Measurements from ENCODE around the gene CERS4. TPM values are rescaled to one million over a fixed set of nuclear protein-coding genes. Genes with fewer than 3 reads are reported as not detected.

The CERS4 gene, protein sequence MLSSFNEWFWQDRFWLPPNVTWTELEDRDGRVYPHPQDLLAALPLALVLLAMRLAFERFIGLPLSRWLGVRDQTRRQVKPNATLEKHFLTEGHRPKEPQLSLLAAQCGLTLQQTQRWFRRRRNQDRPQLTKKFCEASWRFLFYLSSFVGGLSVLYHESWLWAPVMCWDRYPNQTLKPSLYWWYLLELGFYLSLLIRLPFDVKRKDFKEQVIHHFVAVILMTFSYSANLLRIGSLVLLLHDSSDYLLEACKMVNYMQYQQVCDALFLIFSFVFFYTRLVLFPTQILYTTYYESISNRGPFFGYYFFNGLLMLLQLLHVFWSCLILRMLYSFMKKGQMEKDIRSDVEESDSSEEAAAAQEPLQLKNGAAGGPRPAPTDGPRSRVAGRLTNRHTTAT
- total RNA-seq, result 66.0 TPM

DNA sequence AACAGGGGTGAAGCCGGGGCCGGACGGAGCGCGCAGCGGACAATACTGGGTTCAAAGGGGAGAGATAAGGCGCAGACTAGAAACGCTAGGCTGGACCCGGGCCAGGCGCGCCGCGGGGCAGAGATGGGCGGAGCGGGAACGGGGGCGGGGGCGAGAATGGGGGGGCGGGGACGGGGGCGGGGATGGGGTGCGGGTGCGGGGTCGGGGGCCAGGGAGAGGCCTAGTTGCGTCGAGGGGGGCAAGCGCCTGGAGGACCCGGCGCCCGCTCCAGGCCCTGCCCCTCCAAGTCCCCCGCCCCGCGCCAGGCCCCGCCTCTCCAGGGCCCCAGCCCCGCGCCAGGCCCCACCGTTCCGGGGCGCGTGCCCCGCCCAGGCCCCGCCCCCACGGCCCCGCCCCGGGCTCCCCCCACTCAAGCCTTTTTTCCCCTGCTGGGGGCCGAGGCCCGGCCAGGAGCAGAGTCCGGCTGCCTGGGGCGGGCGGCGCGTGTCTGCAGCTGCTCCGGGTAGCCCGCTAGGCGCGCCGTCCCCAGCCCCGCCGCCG is at the start of gene CERS4:
CERS4 (plus strand) TSS at position 449 of the 540 bp plus-strand sequence. CDS start 41,707 bp downstream, outside the sequence.

DNA sequence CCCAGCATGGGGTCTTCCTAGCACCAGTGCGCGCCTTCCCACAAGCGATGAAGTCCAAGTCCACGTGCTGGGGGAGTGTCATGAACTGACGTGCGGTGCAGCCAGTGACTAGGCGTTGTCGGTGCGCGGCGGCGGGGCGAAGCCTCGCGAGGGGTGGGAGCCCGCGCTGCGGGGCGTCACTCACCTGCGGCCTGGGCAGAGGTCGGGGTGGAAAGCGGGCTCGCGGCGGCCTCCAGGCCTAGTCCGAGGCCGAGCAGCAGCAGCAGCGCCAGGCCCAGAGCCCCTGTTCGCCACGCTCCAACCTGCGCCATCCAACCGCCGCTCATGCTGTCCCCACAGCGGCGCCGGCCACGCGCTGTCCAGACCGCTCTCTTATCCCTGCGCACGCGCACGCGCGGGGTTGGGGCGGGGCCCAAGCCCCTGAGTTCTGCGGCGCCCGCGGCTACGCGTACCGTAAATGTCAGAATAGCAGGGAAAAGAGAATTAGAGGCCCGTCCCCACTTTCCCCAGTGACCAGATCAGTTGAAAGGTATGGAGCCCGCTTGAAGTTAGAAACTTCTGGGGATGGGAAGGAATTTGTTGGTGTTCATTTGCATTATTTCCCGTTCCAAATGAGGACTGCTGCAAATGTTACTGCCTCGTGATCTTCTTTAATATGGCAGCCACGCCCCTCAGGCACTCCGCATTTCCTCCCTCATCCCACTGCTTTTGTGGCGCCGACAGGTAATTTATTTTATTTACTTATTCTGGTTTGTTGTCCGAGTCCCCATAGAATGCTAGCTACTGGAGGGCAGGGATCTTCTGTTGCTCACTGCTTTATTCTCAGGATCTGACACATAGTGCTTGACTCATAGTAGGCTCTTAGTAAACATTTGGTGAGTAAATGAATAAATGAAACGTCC is 99.0 kb downstream of the CERS4 start, which contains the start of gene CD320:
CD320 (minus strand) TSS at position 394 of the 902 bp plus-strand sequence; CDS start at position 326, 68 bp downstream.

Other genes with a start within 250 kb of the CERS4 start
- gene ELAVL1, start 203.7 kb upstream of the CERS4 start, total RNA-seq, result 22.5 TPM
- not detected for gene CCL25, start 156.6 kb upstream of the CERS4 start, total RNA-seq
- gene FBN3, start 59.8 kb upstream of the CERS4 start, total RNA-seq, result 75.1 TPM
- 16.9 TPM for gene CD320, start 99.0 kb downstream of the CERS4 start, total RNA-seq
- 5.9 TPM for gene NDUFA7, start 112.0 kb downstream of the CERS4 start, total RNA-seq
- gene RPS28, start 112.1 kb downstream of the CERS4 start, total RNA-seq, result 189 TPM
- 3.8 TPM for gene KANK3, start 133.9 kb downstream of the CERS4 start, total RNA-seq
- 0.63 TPM for gene ANGPTL4, start 154.8 kb downstream of the CERS4 start, total RNA-seq
- gene RAB11B, start 181.0 kb downstream of the CERS4 start, total RNA-seq, result 170 TPM
- 37.9 TPM for gene MARCHF2, start 203.9 kb downstream of the CERS4 start, total RNA-seq
- 121 TPM for gene HNRNPM, start 235.6 kb downstream of the CERS4 start, total RNA-seq

All from parietal lobe (tissue), 1 donor.